Stimulated activated CD4-positive, alpha-beta T cell treated with anti-CD3 and anti-CD28 coated beads, Interleukin-1b, Interleukin-23, amount 100 ng/mL, for 24 hours (primary cell): ENCODE data around the gene CEP83.
"Not testable (repeated sequence)": the region's sequence is repeated elsewhere in the genome, so short reads cannot be mapped to it uniquely, and the experiment has no call there.

Experiments
- DNase-seq, 4 experiments: peaks; one replicate each; pipeline ENCODE4 v3.0.0-alpha.2; 2020; ENCODE audit warnings: low read depth in 4 of 4, low spot score in 1 of 4

Gene CEP83

DNA sequence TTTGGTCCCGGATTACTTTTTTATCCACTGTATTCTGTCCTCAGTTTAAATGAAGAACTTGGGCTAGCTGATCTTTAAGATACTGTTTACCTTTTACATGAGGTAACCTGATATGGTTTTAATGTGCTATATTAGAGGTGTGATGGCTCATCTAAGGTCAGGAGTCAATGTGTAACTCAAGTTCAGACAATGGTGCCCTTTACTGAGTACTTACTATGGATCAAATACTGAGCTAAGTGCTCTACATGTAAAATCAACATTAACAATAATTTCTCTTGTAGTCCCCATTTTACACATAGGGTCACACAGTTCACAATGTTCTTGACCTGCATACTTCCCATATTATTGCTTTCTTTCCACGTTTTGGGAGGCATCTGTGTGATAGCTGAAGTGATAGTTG is 79.2 kb downstream of the CEP83 start:
- DNase-seq: no peak

DNA sequence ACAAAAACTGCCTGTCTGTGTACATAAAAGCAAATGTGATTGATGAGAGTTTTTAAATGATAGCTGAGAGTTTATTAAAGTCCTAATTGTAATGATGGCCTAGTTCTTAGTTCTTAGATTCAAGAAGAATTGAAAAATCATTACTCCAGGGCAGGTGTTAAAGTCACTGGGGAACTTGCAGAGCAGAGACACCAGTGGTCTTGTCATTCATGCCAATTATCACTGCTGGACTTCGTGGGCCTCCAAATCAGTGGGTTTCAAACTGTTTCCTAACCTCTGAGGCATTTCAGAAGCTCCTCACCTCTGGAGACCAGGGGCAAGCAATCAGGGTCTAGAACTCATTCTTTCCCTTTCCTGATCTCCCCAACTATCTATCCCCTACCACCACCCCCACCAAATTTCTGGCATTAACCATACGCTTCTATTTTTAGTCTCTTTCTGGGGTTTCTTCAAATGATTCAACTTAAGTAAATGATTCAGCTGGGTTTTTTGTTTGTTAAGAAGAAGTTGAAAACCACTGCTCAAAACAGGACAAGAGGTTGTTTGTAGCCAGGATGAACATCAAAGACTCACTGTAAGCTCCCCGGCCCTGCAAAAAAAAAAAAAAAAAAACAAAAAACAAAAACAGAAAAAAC is 80.1 kb downstream of the CEP83 start:
- DNase-seq: no peak

DNA sequence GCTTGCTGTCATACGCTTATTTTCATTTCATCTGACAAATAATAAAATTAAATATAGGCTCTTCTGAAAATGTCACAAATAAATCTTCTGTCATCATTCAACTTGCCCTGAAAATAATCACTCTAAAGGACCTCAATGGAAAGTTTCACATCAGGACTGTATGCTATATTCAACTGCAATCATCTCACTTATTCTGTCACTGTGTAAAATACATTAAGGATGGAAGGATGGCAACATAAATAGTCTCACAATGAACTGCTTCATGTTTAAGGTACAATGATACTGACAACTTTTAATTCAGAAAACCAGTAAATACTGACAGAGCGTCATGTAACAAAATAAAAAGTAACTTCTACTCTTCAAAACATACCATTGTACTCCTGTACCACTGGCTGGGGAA is 82.1 kb downstream of the CEP83 start:
- DNase-seq: no peak

- no peak for DNase-seq
Measured at GRCh38 chr12:94374124-94374523, 85.5 kb downstream of the CEP83 start.

DNA sequence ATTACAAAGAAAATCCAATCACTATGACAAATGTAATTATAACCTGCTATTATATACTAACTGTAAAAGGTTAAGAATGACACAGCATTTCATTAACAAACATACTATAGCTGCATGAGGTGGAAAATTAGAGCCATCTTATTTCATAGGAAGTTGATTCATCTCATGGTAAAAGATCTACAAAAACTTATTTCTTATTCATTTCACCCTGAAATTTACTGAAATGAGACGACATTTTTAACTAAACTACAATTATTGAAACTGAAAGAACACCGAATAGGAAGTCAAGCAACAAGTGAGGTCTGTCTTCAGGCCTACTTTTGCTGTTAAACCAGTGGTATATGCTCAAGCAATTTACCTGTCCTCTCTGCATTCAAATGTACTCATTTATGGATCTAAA is 87.2 kb downstream of the CEP83 start:
- no peak for DNase-seq

GRCh38 chr12:94362653-94363052 is 97.0 kb downstream of the CEP83 start:
- no peak for DNase-seq

DNA sequence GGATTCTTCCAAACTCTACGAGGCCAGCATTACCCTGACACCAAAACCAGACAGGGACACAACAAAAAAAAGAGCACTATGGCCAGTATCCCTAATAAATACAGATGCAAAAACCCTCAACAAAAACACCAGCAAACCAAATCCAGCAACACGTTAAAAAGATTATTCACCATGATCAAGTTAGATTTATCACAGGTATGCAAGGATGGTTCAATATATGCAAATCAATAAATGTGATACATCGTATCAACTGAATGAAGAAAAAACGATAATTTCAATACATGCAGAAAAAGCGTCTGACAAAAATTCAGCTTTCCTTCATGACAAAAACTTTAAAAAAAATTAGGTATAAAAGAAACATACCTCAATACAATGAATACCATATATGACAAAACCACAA is 99.9 kb downstream of the CEP83 start:
- no peak for DNase-seq

DNA sequence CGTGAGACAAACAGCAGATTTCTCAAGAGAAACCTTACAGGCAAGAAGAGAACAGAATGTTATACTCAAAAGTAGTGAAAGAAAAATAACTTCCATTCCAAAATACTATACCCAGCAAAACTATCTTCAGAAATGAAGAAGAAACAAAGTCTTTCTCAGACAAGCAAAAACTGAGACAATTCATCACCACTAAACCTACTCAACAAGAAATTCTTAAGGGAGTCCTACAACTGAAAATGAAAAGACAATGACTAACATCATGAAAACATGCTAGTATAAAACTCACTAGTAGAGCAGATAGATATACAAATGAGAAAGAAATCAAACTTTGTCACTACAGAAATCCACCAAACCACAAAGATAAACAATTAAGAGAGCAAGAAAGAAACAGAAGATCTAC is 106.5 kb downstream of the CEP83 start:
- DNase-seq: no peak

GRCh38 chr12:94340573-94340972 is 119.1 kb downstream of the CEP83 start:
- DNase-seq: no peak

GRCh38 chr12:94338006-94338794 is 121.5 kb downstream of the CEP83 start:
- DNase-seq: no peak

DNA sequence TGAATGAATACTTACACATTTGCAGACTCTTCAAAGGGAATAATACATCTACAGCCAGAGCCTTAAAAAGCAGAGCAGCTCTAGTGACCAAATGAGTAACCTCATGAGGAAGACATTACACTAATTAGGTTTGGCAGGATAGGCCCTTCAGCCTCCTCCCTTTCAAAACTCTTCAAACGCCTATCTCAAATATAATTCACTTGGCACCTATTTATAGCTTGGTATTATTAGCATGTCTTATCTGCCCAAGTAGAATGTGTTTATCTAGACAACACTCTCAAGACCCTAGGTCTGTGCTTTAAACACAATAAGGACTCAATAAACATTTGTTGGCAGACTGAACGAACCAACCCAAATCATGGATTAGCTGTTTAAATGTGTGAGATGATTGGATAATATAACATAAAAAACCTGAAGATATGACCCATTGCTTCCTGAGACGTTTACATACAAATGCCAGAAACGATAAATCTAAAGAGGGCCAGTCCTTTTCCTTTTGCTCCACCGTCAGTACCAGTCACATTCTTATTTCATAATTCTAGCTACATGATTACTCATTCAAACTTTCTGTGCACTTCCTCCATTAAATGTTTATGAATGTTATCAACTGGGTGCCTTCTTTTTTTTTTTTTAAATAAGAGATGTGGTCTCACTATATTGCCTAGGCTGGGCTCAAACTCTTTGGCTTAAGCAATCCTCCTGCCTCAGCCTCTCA is 123.3 kb downstream of the CEP83 start:
- no peak for DNase-seq

DNA sequence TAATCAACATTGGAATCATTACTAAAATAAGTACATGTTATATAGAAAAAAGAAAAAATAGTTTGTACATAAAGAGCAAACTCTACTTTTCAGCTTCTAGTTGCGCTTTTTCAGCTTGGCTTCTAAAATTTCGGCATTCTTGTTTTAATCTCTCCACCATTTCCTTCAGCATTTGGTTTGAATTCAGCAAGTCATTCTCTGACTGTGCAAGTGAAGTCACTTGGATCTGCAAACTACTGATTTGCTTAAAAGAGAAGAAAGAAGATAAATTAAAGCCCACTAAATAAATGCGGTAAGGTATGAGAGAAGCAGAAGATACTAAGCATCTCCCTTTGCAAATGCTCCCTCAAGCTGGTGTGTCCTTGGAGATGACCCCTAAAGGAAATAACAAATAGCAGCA is 126.3 kb downstream of the CEP83 start:
- no peak for DNase-seq

DNA sequence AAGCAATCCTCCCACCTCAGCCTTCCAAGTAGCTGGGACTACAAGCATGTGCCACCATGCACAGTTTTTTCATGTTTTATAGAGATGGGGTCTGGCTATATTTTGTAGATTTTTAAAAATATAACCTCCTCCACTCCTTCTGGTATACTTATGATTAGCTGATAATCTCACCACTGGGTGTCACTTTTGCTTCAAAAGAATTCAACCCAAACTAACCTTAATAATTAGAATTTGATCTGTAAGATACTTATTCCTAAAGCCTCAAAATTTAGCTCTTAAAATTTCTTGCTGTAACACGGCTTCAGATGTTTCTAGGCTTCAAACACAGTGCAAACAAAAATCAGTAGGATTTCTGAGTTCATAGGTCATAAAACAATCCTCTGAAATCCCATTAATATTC is 130.3 kb downstream of the CEP83 start:
- DNase-seq: no peak

- DNase-seq: no peak
Measured at GRCh38 chr12:94327809-94328208, 131.9 kb downstream of the CEP83 start.

DNA sequence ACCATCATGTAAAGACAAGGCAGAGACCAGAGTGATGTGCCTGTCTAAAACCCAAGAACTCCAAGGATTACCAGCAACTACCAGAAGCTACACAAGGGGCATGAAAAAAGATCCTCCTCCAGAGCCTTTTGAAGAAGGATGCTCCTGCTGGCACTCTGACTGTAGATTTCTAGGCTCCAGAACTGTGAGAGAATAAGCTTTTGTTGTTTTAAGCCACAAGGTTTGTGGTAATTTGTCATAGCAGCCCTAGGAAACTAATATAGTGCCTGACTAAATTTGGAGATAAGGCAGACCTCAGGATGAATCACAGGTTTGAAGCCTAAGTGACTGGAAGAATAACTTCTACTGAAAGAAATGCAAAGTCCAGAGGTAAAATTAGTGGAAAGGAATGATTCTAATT is 132.9 kb downstream of the CEP83 start:
- DNase-seq: no peak

DNA sequence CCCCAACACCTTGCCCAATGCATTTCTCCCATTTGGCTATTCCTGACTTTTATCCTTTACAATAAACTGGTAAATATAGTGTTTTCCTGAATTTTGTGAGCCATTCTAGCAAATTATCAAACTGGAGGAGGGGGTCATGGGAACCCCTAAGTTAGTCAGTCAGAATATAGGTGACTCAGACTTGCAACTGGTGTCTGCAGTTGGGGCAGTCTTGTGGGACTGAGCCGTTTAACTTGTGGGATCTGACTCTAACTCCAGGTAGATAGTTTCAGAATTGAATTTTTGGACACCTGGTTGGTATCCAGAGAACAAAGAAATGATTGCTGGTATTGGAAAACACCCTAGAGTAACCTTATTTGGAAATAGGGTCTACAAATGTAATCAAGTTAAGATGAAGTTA is 133.4 kb downstream of the CEP83 start:
- no peak for DNase-seq

DNA sequence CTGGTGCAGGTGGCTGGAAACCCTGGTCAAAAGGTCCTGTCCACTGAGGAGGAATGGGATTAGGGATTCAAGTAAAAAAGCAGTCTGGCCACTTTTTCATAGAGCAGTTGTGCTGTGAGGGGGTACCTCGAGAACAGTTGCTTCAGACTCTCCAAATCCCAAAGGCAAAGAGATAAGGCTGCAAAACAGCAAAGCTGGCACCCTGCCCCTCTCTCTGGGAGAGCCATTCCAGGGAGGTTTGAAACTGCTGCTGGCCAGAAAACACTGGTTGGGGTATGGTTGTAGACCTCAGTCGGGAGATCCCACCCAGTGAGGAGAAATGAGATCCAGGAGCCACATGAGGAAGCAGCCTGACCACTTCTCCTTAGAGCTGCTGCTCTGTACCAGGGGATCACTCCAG is 137.3 kb downstream of the CEP83 start:
- no peak for DNase-seq

GRCh38 chr12:94320109-94320508 is 139.6 kb downstream of the CEP83 start:
- no peak for DNase-seq

DNA sequence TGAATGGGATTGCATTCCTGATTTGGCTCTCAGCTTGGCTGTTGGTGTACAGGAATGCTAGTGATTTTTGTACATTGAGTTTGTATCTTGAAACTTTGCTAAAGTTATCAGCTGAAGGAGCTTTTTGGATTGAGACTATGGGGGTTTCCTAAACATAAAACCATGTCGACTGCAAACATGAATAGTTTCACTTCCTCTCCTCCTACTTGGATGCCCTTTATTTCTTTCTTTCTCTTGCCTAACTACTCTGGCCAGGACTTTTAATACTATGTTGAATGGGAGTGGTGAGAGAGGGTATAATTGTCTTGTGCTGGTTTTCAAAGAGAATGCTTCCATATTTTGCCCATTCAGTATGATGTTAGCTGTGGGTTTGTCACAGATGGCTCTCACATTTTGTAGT is 141.5 kb downstream of the CEP83 start:
- DNase-seq: no peak

DNA sequence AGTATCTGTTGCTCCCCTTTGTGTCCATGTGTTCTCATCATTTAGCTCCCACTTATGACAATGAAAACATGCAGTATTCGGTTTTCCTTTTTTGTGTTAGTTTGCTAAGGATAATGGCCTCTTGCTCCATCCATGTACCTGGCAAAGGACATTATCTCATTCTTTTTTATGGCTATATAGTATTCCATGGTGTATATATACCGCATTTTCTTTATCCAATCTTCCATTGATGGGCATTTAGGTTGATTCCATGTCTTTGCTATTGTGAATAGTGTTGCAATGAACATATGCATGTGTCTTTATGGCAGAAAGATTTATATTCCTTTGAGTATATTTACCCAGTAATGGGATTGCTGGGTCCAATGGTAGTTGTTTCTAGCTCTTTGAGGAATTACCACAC is 143.1 kb downstream of the CEP83 start:
- not testable (repeated sequence) for DNase-seq

DNA sequence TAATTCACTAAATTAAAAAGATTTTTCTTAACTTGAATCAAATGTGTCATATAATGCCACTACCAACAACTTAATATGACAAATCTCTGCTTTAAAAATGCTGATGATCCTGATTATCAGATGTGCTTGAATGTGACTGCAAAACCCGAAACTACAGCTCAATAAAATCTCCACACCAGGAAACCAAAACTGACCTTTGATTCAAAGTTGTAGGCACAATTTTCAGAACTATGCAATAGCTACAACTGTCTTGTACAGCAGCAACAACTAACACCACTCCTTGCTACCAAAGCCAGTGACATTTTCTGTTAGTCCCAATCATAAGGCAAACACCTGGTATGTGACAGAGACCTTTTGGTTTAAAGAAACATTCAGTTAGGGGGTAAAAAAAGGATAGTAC is 147.3 kb downstream of the CEP83 start:
- no peak for DNase-seq

GRCh38 chr12:94309373-94309772 is 150.3 kb downstream of the CEP83 start:
- DNase-seq: no peak
